Ammon's horn (tissue), 1 donor: ENCODE results near the gene HNF4A.
"Not testable (repeated sequence)": the region's sequence is repeated elsewhere in the genome, so short reads cannot be mapped to it uniquely, and the experiment has no call there.

Experiments used
- DNase-seq: peaks from one replicate; pipeline ENCODE4 v3.0.0-alpha.2; 2016; ENCODE audit warnings: low spot score

Gene HNF4A

GRCh38 chr20:44345941-44346340 is 9.6 kb upstream of the HNF4A start:
- not testable (repeated sequence) for DNase-seq

DNA sequence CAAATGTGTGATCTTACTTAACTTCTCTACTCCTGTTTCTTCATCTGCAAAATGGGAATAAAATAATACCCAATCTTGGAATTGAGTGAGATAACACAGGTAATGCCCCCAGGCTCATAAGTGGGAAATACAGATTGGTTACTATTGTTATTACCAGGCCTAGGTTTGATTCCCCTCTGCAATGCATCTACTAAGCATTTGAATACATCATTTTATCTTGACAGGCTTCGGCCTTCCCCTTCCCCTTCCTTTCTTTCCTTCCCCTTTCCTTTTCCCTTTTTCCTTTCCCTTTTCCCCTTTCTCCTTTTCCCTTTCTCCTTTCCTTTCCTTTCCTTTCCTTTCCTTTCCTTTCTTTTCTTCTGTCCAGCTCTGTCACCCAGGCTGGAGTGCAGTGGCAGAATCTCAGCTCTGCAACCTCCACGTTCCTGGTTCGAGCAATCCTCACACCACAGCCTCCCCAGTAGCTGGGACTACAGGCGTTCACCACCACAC is 7.3 kb upstream of the HNF4A start:
- no peak for DNase-seq

- no peak for DNase-seq
These were observed 6.2 kb upstream of the HNF4A start for GRCh38 chr20:44349349-44349748.

DNA sequence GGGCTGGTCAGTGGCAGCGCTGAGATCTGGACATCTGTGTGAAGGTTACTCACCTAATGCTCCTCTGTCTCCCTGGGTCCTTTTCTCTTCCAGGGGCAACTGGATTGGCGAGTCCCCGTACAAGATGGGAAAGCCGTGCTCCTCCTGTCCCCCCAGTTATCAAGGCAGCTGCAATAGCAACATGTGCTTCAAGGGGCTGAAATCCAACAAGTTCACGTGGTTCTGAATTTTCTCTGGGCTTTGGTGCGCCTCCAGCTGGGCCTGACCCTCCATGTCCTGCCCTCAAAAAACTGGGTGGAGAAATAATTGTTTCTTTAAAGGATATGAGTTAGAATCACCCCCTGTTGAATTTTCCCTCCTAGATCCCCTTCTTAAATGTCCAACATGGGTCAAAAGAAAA is 4.9 kb upstream of the HNF4A start:
- no peak for DNase-seq

DNA sequence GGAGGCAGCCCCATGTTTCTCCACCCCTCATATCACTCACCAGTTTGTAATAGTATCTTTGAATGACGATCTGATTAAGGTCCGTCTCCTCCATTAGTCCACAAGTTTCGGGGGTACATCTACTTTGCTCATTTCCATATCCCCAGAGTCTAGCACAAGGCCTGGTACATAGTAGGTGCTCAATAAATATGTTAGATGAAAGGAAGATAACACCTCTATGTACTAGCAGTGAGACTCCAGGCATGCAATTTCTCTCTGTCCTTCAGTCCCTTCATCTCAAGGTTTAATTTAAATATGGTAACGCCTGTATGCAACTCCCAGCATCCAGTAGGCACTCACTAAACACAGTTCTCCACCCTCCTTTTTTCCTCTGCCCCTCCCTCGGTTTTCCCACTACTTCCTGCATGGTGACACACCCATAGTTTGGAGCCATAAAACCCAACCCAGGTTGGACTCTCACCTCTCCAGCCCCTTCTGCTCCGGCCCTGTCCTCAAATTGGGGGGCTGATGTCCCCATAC is 461 bp upstream of the HNF4A start:
- DNase-seq, result no peak

GRCh38 chr20:44356353-44356723 is 839 bp downstream of the HNF4A start:
- no peak for DNase-seq

GRCh38 chr20:44357020-44357419 is 1.5 kb downstream of the HNF4A start:
- DNase-seq, result no peak

DNA sequence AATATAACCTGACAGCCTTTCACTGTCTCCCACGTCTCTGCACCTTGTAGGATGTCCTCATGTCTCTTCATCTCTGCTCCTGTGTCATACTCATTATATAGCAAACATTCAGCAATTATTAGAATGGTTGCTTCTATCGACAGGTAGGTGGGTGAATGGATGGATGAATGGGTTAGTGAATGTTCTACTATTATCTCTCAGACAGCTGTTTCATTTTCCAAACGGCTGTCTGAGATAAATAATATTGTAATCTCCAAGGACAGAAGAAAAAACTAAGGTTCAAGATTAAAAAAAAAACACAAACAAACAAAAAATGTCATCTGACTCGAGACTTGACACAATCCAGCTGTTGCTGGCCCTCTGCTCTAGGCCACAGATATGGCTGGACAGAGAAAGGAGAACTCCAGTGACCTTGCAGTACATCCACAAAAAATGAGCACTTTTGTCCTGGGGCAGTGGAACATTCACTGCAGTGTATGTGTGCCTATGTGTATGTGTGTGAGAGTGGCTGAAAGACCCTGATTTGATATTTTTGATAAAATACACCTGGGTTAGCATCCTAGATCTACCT is 2.1 kb downstream of the HNF4A start:
- DNase-seq, result no peak

- no peak for DNase-seq
These were observed 3.3 kb downstream of the HNF4A start for GRCh38 chr20:44358776-44359175.

- DNase-seq, result no peak
These were observed 4.7 kb downstream of the HNF4A start for GRCh38 chr20:44360221-44360620.

- no peak for DNase-seq
These were observed 5.5 kb downstream of the HNF4A start for GRCh38 chr20:44361021-44361420.

- no peak for DNase-seq
These were observed 7.0 kb downstream of the HNF4A start for GRCh38 chr20:44362466-44362940.

GRCh38 chr20:44364068-44364467 is 8.6 kb downstream of the HNF4A start:
- no peak for DNase-seq

- no peak for DNase-seq
These were observed 9.3 kb downstream of the HNF4A start for GRCh38 chr20:44364780-44365179.

DNA sequence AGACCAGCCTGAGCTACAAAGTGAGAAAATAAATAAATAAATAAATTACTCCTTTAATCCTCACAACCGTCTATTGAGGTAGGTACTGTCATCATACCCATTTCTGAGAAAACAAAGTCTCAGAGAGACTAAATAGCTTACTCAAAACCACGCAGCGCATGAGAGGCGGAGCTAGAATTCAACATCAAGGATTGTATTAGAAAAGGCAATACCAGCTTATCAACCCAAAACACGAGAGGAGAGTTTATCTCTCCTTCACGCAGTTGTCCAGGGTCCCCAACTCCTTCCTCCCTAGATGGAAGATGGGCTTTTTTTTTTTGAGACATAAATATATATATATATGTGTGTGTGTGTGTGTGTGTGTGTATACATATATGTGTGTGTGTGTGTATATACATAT is 12.2 kb downstream of the HNF4A start:
- no peak for DNase-seq

- no peak for DNase-seq
These were observed 15.2 kb downstream of the HNF4A start for GRCh38 chr20:44370639-44371218.

DNA sequence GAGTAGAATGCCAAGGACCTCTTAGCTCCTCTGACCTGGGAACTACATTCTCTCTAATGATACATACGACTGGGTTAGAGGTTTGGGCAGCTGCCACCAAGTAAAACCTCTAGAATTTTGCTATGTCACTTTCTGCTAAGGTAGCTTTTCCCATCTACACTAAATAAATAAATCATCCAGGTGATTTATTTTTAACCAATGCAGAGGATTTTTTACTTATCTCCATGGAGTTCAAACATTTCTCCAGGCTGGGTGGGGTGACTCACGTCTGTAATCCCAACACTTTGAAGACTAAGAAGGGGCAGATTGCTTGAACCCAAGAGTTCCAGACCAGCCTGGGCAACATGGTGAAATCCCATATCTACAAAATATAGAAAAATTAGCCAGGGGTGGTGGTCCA is 27.1 kb downstream of the HNF4A start:
- DNase-seq, result no peak

DNA sequence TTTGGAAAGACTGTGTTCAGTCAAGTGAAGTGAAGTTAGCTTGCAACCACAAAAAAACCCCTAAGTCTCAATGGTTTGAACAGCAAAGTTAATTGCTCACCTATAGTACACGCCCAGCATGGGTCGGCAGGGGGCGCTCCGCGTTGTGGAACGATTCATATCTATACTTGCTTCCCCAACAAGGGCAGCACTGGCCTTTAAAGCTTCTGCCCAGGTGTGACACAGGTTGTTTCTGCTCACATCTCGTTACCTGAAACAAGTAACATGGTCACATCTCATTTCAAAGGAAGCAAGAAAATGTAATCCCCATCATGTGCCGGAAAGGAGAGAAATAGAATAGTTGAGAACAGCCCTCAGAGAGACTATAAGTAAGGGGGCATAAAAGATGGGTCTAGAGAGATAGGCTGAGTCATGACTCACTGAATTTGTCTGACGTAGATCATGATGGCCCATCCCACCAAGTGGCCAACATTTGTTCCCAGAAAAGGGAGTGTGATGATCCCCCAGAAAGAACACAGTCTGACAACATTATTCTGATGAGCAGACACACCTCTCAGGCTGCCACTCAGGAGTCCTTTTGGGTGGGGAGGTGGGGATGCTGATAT is 29.0 kb downstream of the HNF4A start:
- peak; percentile 63 for DNase-seq

GRCh38 chr20:44388466-44389023 is 33.0 kb downstream of the HNF4A start:
- peak; percentile 69 for DNase-seq

DNA sequence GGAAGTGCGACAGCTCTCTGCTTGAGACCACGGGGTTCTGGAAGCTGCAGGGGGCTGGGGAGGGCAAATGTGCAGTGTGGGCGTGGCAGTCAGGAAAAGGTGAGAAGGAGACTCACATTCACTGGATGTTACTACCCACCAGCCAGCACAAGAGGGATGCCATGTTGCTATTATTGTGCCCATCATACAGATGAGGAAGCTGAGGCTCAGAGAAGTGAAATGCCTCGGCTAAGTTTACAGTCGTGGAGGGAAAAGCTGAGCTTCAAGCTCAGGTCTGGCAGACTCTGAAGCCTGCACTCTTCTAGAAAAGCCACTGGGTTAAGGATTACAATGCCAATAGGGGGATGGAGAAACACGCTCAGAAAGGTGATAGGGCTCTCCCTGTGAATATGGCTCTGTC is 34.4 kb downstream of the HNF4A start:
- no peak for DNase-seq

- no peak for DNase-seq
These were observed 34.8 kb downstream of the HNF4A start for GRCh38 chr20:44390280-44390679.

DNA sequence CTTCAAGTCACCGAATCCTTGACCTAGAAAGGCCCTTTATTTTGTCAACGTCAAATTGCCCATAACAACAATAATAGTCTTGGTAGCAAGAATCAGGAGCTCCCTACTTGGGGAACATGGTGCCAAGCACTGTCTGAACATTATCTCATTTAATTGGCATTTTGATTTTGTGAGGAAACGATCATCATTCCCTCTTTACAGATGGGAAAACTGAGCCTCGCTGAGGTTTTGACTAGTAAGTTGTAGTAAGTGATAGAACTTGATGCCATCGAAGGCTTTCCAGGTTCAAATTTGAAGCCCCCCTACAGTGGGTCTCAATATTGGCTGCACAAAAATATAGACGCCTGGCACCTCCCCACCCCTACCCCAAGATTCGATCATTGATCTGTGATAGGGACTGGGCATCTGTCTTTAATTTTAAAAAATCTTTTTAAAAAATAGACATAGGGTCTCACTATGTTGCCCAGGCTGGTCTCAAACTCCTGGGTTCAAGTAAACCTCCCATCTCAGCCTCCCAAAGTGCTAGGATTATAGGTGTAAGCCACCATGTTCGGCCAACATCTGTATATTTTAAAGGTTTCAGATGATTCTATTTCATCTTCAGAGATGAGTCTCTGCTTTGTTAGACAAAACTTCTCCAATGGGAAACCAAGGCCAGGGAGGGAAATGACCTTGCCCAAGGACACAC is 36.7 kb downstream of the HNF4A start:
- no peak for DNase-seq
